Progenitor cell of endocrine pancreas (in vitro differentiated cells): Measurements from ENCODE around the gene ZFP92. TPM values are rescaled to one million over a fixed set of nuclear protein-coding genes. Genes with fewer than 3 reads are reported as not detected.

Experiments used
- DNase-seq: peaks from one replicate; pipeline ENCODE4 v3.0.0; 2021; ENCODE audit warnings: low spot score; ENCODE audit not compliant: unreplicated experiment
- H3K27ac Mint-ChIP-seq: 2 replicates; pipeline ENCODE4 v1.8.0; 2021; ENCODE audit warnings: mild to moderate bottlenecking, moderate library complexity, mixed read lengths
- H3K27me3 Mint-ChIP-seq: 2 replicates; pipeline ENCODE4 v1.8.0; 2021; ENCODE audit warnings: mixed read lengths
- H3K36me3 Mint-ChIP-seq: 2 replicates; pipeline ENCODE4 v1.8.0; 2022; ENCODE audit warnings: mixed read lengths; ENCODE audit not compliant: insufficient read depth
- H3K4me1 Mint-ChIP-seq: 2 replicates; pipeline ENCODE4 v1.8.0; 2021; ENCODE audit warnings: low read depth, mixed read lengths
- H3K4me3 Mint-ChIP-seq: 2 replicates; pipeline ENCODE4 v1.8.0; 2021; ENCODE audit warnings: low read depth, mild to moderate bottlenecking, moderate library complexity, mixed read lengths
- H3K9me3 Mint-ChIP-seq: 2 replicates; pipeline ENCODE4 v1.8.0; 2021; ENCODE audit warnings: low read depth, mixed read lengths
- total RNA-seq: library from RNA; stranded (reverse); gene quantifications from 2 replicates; pipeline ENCODE4 v1.2.1, GENCODE V29; 2021
- TF ChIP-seq, protein P1 (sequence below): fragments of 200-600 bp; sonication (generic); IDR thresholded peaks from one replicate; pipeline ENCODE4 v1.5.0; 2021; ENCODE audit warnings: antibody characterized with exemption, mild to moderate bottlenecking; ENCODE audit not compliant: unreplicated experiment

The ZFP92 gene
- total RNA-seq, 1 donor from 2014 or later, result 0.38 TPM

GRCh38 chrX:153443476-153444332 is 32.4 kb downstream of the ZFP92 start:
- H3K27ac Mint-ChIP-seq, result no peak overlapping the region
- DNase-seq, result no peak
- no peaks in the 10 kb centered on the region for H3K4me1 Mint-ChIP-seq
- TF ChIP-seq, protein P1, sequence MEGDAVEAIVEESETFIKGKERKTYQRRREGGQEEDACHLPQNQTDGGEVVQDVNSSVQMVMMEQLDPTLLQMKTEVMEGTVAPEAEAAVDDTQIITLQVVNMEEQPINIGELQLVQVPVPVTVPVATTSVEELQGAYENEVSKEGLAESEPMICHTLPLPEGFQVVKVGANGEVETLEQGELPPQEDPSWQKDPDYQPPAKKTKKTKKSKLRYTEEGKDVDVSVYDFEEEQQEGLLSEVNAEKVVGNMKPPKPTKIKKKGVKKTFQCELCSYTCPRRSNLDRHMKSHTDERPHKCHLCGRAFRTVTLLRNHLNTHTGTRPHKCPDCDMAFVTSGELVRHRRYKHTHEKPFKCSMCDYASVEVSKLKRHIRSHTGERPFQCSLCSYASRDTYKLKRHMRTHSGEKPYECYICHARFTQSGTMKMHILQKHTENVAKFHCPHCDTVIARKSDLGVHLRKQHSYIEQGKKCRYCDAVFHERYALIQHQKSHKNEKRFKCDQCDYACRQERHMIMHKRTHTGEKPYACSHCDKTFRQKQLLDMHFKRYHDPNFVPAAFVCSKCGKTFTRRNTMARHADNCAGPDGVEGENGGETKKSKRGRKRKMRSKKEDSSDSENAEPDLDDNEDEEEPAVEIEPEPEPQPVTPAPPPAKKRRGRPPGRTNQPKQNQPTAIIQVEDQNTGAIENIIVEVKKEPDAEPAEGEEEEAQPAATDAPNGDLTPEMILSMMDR, result no peak
- H3K27me3 Mint-ChIP-seq, result peaks cover under 1% of the 10 kb centered on the region
- H3K9me3 Mint-ChIP-seq, result peaks cover 6% of the 10 kb centered on the region
- no peak overlapping the region for H3K4me3 Mint-ChIP-seq
- no peaks in the 10 kb centered on the region for H3K36me3 Mint-ChIP-seq

- no peak for DNase-seq
- H3K4me1 Mint-ChIP-seq, result no peaks in the 10 kb centered on the region
- no peaks in the 10 kb centered on the region for H3K27me3 Mint-ChIP-seq
- H3K27ac Mint-ChIP-seq, result no peak overlapping the region
- H3K4me3 Mint-ChIP-seq, result no peak overlapping the region
- no peaks in the 10 kb centered on the region for H3K36me3 Mint-ChIP-seq
- H3K9me3 Mint-ChIP-seq, result peaks cover 4% of the 10 kb centered on the region
- TF ChIP-seq, protein P1, result no peak
These were observed 33.2 kb downstream of the ZFP92 start for GRCh38 chrX:153444333-153445011.

- Mint-ChIP-seq H3K27ac (no peak overlapping the region), H3K36me3 (peaks cover 1% of the 10 kb centered on the region), H3K27me3 (no peaks in the 10 kb centered on the region), H3K9me3 (no peaks in the 10 kb centered on the region), H3K4me1 (no peaks in the 10 kb centered on the region), H3K4me3 (no peak overlapping the region)
- DNase-seq, result no peak
- TF ChIP-seq, protein P1, result no peak
These were observed 34.0 kb downstream of the ZFP92 start for GRCh38 chrX:153445106-153445855.

DNA sequence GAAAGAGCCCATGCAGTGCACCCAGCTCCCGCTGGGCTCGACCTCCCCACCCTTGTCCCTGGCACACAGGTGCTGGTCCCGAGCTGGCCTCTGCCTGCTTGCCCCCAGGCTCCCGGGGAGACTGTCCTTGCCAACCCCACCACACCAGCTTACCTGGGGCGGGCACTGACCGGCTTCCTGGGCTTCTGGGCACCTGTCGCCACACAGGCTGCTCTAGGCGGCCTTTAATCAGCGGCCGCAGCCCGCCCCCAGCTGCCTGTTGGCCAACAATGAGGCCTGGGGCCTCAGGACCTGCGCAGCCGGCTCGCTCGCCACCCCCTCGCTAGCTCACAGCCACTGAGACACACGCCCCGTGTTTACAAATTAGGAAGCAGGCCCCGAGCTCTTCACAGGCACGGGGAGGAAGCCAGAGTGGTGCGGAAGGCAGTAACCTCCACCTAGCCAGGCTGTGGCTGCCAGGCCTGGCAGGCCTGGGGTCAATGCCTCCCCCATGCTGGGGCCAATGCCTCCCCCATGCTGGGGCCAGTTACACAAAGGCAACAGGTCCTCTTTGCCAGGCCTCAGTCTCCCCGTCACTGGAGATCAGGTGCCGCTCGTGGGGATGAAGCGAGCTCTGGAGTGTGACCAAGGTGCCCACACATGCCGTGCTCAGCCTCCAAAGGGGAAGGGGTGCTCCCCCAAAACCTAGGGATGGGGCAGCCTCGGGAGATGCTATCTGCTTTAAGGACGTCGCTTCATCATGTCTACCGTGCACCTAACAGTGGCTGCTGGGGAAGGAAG is 34.8 kb downstream of the ZFP92 start, which contains the start of gene TREX2:
Gene TREX2, minus strand, starts transcription at position 201 of the 780 bp plus-strand sequence. CDS start 626 bp downstream, outside the sequence.
- Mint-ChIP-seq H3K27ac (no peak within 1 kb of the TSS), H3K9me3 (no peaks in the 10 kb centered on the region), H3K36me3 (peaks cover 1% of the 10 kb centered on the region), H3K27me3 (no peaks in the 10 kb centered on the region), H3K4me1 (no peaks in the 10 kb centered on the region), H3K4me3 (no peak within 1 kb of the TSS)
- TF ChIP-seq, protein P1, result no peak
- DNase-seq, result no peak

- H3K36me3 Mint-ChIP-seq, result peaks cover 1% of the 10 kb centered on the region
- no peak overlapping the region for H3K27ac Mint-ChIP-seq
- H3K4me3 Mint-ChIP-seq, result no peak overlapping the region
- no peaks in the 10 kb centered on the region for H3K27me3 Mint-ChIP-seq
- H3K4me1 Mint-ChIP-seq, result no peaks in the 10 kb centered on the region
- TF ChIP-seq, protein P1, result no peak
- H3K9me3 Mint-ChIP-seq, result no peaks in the 10 kb centered on the region
- DNase-seq, result no peak
These were observed 35.3 kb downstream of the ZFP92 start for GRCh38 chrX:153446636-153446936.
